ENCODE measurements around the gene CRACR2B.

The CRACR2B gene

DNA sequence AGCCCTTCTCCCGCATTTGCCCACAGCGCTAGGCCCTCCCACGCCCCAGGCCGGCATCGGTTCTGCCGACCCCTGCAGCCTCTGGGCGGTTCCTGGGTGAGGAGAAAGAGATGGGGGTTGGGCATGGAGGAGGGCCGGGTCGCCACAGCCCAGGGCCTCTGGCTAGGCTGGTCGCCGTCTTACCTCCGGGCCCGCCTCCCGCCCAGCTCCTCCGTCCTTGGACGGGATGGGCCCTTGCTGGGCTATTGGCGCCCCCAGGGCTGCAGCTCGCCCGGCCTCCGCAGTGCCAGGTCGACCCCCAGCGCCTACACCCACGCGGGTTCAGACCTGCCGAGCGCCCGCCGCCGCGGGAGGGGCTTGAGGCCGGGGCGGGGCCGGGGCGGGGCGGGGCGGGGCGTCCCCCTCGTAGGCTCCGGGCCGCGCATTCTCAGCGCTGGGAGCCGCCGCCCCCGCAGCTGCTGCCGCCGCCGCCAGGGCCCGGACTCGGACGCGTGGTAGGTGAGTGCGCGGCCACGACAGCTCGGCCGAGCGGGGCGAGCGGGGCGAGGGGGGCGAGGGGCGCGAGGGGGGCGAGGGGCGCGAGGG, 4.9 kb downstream of the CRACR2B start, which contains the start of gene CD151 (continued):
- TF ChIP-seq, protein P1, sequence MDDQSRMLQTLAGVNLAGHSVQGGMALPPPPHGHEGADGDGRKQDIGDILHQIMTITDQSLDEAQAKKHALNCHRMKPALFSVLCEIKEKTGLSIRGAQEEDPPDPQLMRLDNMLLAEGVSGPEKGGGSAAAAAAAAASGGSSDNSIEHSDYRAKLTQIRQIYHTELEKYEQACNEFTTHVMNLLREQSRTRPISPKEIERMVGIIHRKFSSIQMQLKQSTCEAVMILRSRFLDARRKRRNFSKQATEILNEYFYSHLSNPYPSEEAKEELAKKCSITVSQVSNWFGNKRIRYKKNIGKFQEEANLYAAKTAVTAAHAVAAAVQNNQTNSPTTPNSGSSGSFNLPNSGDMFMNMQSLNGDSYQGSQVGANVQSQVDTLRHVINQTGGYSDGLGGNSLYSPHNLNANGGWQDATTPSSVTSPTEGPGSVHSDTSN (CRISPR knock-in tag; IDR thresholded peaks at IDR 0.05): peak; percentile 55; the same call in 1 of the 2 replicates
- TF ChIP-seq, protein P2, sequence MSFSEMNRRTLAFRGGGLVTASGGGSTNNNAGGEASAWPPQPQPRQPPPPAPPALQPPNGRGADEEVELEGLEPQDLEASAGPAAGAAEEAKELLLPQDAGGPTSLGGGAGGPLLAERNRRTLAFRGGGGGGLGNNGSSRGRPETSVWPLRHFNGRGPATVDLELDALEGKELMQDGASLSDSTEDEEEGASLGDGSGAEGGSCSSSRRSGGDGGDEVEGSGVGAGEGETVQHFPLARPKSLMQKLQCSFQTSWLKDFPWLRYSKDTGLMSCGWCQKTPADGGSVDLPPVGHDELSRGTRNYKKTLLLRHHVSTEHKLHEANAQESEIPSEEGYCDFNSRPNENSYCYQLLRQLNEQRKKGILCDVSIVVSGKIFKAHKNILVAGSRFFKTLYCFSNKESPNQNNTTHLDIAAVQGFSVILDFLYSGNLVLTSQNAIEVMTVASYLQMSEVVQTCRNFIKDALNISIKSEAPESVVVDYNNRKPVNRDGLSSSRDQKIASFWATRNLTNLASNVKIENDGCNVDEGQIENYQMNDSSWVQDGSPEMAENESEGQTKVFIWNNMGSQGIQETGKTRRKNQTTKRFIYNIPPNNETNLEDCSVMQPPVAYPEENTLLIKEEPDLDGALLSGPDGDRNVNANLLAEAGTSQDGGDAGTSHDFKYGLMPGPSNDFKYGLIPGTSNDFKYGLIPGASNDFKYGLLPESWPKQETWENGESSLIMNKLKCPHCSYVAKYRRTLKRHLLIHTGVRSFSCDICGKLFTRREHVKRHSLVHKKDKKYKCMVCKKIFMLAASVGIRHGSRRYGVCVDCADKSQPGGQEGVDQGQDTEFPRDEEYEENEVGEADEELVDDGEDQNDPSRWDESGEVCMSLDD (tag by site-specific recombination; IDR thresholded peaks at IDR 0.05): peak; percentile 50
- no peak for TF ChIP-seq ZFP37 (tag by site-specific recombination; IDR thresholded peaks at IDR 0.05)
- no peak for TF ChIP-seq ZNF529 (tag by site-specific recombination; IDR thresholded peaks at IDR 0.05; ENCODE audit: insufficient replicate concordance)
- TF ChIP-seq ZNF626 (tag by site-specific recombination; IDR thresholded peaks at IDR 0.05): no peak
- no peak for TF ChIP-seq ZNF391 (tag by site-specific recombination; IDR thresholded peaks at IDR 0.05; ENCODE audit: borderline replicate concordance, low read depth)
- TF ChIP-seq, protein P3, sequence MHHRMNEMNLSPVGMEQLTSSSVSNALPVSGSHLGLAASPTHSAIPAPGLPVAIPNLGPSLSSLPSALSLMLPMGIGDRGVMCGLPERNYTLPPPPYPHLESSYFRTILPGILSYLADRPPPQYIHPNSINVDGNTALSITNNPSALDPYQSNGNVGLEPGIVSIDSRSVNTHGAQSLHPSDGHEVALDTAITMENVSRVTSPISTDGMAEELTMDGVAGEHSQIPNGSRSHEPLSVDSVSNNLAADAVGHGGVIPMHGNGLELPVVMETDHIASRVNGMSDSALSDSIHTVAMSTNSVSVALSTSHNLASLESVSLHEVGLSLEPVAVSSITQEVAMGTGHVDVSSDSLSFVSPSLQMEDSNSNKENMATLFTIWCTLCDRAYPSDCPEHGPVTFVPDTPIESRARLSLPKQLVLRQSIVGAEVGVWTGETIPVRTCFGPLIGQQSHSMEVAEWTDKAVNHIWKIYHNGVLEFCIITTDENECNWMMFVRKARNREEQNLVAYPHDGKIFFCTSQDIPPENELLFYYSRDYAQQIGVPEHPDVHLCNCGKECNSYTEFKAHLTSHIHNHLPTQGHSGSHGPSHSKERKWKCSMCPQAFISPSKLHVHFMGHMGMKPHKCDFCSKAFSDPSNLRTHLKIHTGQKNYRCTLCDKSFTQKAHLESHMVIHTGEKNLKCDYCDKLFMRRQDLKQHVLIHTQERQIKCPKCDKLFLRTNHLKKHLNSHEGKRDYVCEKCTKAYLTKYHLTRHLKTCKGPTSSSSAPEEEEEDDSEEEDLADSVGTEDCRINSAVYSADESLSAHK (tag by site-specific recombination; IDR thresholded peaks at IDR 0.05): no peak
- TF ChIP-seq ZBTB17 (tag by site-specific recombination; IDR thresholded peaks at IDR 0.05): 0 out of 2 replicates have a peak, but pooled peaks have one; percentile 30
- 0 out of 2 replicates have a peak, but pooled peaks have one; percentile 17 for TF ChIP-seq ZEB2 (tag by site-specific recombination; IDR thresholded peaks at IDR 0.05)
- no peak for TF ChIP-seq ZNF302 (tag by site-specific recombination; IDR thresholded peaks at IDR 0.05; ENCODE audit: low read depth)
- TF ChIP-seq ZNF530 (tag by site-specific recombination; IDR thresholded peaks at IDR 0.05; ENCODE audit: low read depth): no peak
- no peak for TF ChIP-seq ZNF23 (tag by site-specific recombination; IDR thresholded peaks at IDR 0.05; ENCODE audit: borderline replicate concordance)
- TF ChIP-seq, protein P4, sequence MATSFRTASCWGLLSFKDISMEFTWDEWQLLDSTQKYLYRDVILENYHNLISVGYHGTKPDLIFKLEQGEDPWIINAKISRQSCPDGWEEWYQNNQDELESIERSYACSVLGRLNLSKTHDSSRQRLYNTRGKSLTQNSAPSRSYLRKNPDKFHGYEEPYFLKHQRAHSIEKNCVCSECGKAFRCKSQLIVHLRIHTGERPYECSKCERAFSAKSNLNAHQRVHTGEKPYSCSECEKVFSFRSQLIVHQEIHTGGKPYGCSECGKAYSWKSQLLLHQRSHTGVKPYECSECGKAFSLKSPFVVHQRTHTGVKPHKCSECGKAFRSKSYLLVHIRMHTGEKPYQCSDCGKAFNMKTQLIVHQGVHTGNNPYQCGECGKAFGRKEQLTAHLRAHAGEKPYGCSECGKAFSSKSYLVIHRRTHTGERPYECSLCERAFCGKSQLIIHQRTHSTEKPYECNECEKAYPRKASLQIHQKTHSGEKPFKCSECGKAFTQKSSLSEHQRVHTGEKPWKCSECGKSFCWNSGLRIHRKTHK (tag by site-specific recombination; IDR thresholded peaks at IDR 0.05): no peak
- TF ChIP-seq, protein P5, sequence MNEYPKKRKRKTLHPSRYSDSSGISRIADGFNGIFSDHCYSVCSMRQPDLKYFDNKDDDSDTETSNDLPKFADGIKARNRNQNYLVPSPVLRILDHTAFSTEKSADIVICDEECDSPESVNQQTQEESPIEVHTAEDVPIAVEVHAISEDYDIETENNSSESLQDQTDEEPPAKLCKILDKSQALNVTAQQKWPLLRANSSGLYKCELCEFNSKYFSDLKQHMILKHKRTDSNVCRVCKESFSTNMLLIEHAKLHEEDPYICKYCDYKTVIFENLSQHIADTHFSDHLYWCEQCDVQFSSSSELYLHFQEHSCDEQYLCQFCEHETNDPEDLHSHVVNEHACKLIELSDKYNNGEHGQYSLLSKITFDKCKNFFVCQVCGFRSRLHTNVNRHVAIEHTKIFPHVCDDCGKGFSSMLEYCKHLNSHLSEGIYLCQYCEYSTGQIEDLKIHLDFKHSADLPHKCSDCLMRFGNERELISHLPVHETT (tag by site-specific recombination; IDR thresholded peaks at IDR 0.05): no peak
- TF ChIP-seq ZNF112 (tag by site-specific recombination; IDR thresholded peaks at IDR 0.05): no peak
- TF ChIP-seq KLF8 (tag by site-specific recombination; IDR thresholded peaks at IDR 0.05): peak; percentile 60; the same call in 1 of the 2 replicates
- no peak for TF ChIP-seq ZSCAN16 (tag by site-specific recombination; IDR thresholded peaks at IDR 0.05)
- no peak for TF ChIP-seq ZNF549 (tag by site-specific recombination; IDR thresholded peaks at IDR 0.05)
- TF ChIP-seq GLIS2 (tag by site-specific recombination; IDR thresholded peaks at IDR 0.05): peak; percentile 94
- no peak for TF ChIP-seq ZNF155 (tag by site-specific recombination; IDR thresholded peaks at IDR 0.05)
- TF ChIP-seq, protein P6, sequence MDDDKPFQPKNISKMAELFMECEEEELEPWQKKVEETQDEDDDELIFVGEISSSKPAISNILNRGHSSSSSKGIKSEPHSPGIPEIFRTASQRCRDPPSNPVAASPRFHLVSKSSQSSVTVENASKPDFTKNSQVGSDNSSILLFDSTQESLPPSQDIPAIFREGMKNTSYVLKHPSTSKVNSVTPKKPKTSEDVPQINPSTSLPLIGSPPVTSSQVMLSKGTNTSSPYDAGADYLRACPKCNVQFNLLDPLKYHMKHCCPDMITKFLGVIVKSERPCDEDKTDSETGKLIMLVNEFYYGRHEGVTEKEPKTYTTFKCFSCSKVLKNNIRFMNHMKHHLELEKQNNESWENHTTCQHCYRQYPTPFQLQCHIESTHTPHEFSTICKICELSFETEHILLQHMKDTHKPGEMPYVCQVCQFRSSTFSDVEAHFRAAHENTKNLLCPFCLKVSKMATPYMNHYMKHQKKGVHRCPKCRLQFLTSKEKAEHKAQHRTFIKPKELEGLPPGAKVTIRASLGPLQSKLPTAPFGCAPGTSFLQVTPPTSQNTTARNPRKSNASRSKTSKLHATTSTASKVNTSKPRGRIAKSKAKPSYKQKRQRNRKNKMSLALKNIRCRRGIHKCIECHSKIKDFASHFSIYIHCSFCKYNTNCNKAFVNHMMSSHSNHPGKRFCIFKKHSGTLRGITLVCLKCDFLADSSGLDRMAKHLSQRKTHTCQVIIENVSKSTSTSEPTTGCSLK (tag by site-specific recombination; IDR thresholded peaks at IDR 0.05): no peak
- TF ChIP-seq, protein P7, sequence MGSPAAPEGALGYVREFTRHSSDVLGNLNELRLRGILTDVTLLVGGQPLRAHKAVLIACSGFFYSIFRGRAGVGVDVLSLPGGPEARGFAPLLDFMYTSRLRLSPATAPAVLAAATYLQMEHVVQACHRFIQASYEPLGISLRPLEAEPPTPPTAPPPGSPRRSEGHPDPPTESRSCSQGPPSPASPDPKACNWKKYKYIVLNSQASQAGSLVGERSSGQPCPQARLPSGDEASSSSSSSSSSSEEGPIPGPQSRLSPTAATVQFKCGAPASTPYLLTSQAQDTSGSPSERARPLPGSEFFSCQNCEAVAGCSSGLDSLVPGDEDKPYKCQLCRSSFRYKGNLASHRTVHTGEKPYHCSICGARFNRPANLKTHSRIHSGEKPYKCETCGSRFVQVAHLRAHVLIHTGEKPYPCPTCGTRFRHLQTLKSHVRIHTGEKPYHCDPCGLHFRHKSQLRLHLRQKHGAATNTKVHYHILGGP (tag by site-specific recombination; IDR thresholded peaks at IDR 0.05): no peak
- no peak for TF ChIP-seq RBAK (tag by site-specific recombination; IDR thresholded peaks at IDR 0.05)
- TF ChIP-seq ZNF600 (tag by site-specific recombination; IDR thresholded peaks at IDR 0.05): peak; percentile 51; the same call in 1 of the 2 replicates
- no peak for TF ChIP-seq ZNF266 (tag by site-specific recombination; IDR thresholded peaks at IDR 0.05; ENCODE audit: low read depth)

Measured in HEK293 (cell line).